Measurements from ENCODE around the gene CSF1.
A peak's percentile ranks its signal among the peaks of the same experiment; 100 is the strongest.
"Not testable (repeated sequence)": the region's sequence is repeated elsewhere in the genome, so short reads cannot be mapped to it uniquely, and the experiment has no call there.

The CSF1 gene

GRCh38 chr1:109938556-109938955 is 27.9 kb downstream of the CSF1 start:
- DNase-seq (ENCODE audit: insufficient read length, low spot score) (no peak), FAIRE-seq (no peak)
- no peak for TF ChIP-seq POLR2A (IDR thresholded peaks at IDR 0.05; ENCODE audit: low read depth, low read length)

DNA sequence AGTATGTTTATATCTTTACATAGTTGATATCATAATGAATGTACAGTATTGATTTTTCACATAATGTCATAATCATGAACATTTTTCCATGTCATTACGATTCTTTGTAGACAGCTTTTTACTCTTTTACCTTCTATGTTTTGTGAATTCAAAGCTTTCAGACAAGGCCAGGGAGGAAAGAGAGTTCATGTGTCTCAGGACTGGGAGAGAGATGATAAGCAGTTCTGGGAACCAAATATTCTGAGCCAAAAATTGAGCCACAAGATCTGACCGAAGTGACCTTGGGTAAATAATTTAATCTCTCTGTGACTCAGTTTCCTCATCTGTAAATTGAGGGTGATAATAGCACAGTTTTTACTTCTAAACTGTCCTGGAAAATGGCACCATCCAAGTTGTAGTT is 31.8 kb downstream of the CSF1 start:
- DNase-seq (ENCODE audit: insufficient read length, low spot score) (no peak), FAIRE-seq (no peak)
- no peak for TF ChIP-seq POLR2A (IDR thresholded peaks at IDR 0.05; ENCODE audit: low read depth, low read length)

- DNase-seq (ENCODE audit: insufficient read length, low spot score) = no peak
- no peak for TF ChIP-seq POLR2A (IDR thresholded peaks at IDR 0.05; ENCODE audit: low read depth, low read length)
- FAIRE-seq = no peak
Observed at GRCh38 chr1:109944541-109944940, 33.9 kb downstream of the CSF1 start.

GRCh38 chr1:109946511-109946910 is 35.9 kb downstream of the CSF1 start:
- no peak for TF ChIP-seq POLR2A (IDR thresholded peaks at IDR 0.05; ENCODE audit: low read depth, low read length)
- FAIRE-seq (no peak), DNase-seq (ENCODE audit: insufficient read length, low spot score) (no peak)

GRCh38 chr1:109947582-109948284 is 37.1 kb downstream of the CSF1 start:
- no peak for FAIRE-seq
- no peak for TF ChIP-seq POLR2A (IDR thresholded peaks at IDR 0.05; ENCODE audit: low read depth, low read length)
- no peak for DNase-seq (ENCODE audit: insufficient read length, low spot score)

- TF ChIP-seq POLR2A (IDR thresholded peaks at IDR 0.05; ENCODE audit: low read depth, low read length) = no peak
- DNase-seq (ENCODE audit: insufficient read length, low spot score) (no peak), FAIRE-seq (no peak)
Observed at GRCh38 chr1:109948285-109948630, 37.6 kb downstream of the CSF1 start.

GRCh38 chr1:109950038-109950437 is 39.4 kb downstream of the CSF1 start:
- TF ChIP-seq POLR2A (IDR thresholded peaks at IDR 0.05; ENCODE audit: low read depth, low read length) = no peak
- FAIRE-seq = no peak
- DNase-seq (ENCODE audit: insufficient read length, low spot score) = no peak

DNA sequence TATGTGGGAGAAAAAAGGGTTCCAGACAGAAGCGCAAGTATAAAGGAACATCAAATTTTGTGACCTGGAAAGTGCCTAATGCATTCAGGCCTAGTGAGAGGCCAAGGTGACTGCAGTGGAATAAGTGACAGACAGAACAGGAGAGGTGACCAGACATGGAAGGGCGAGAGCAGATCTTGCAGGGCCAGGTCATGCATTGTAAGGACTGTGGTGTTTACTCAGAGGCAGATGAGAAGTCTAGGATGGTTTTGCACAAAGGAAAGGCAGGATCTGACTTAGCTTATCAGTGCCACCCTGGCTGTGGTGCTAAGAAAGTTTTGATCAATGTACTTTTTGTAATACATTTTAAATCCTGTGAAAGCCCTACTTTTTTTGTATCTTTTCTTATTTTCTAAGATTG is 39.9 kb downstream of the CSF1 start:
- no peak for FAIRE-seq
- DNase-seq (ENCODE audit: insufficient read length, low spot score) = no peak
- TF ChIP-seq POLR2A (IDR thresholded peaks at IDR 0.05; ENCODE audit: low read depth, low read length) = no peak

GRCh38 chr1:109951501-109951900 is 40.9 kb downstream of the CSF1 start:
- DNase-seq (ENCODE audit: insufficient read length, low spot score); FAIRE-seq: not testable (repeated sequence)

DNA sequence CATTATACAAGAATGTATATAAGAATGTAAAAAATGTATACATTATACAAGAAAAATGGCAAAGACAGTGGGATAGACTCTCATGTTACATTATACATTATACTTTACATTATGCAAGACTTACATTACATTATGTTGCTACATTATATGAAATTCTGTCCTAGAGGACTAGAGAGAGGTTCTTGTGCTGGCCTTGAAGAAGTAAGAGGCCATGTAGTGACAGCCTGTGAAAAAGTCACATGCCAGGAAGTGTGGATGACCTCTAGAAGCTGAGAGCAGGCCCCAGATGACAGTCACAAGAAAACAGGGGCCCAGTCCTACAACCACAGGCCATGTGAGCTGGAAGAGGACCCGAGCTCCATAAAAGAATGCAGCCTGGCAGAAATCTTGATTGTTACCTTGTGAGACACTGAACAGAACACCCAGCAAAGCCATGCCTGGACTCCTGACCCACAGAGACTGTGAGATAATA is 43.4 kb downstream of the CSF1 start:
- no peak for DNase-seq (ENCODE audit: insufficient read length, low spot score)
- no peak for FAIRE-seq
- no peak for TF ChIP-seq POLR2A (IDR thresholded peaks at IDR 0.05; ENCODE audit: low read depth, low read length)

DNA sequence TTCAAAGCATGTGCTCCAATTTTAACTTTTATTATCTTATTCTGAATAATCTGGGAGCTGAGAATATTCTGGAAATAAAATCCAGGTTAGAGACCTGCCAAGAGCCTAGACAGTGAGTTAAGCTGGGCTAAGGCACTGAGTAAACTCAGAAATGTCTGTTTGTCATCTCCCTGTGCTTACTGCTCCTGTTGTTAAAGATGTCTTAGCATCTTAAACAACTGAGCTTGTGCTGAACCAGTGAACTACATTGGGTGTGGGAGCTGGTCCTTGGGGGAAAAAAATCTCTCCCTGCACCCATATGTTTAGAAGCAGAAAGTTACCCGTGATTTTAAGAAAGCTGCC is 49.0 kb downstream of the CSF1 start:
- FAIRE-seq (no peak), DNase-seq (ENCODE audit: insufficient read length, low spot score) (no peak)
- no peak for TF ChIP-seq POLR2A (IDR thresholded peaks at IDR 0.05; ENCODE audit: low read depth, low read length)

GRCh38 chr1:109959974-109960744 is 49.5 kb downstream of the CSF1 start:
- DNase-seq (ENCODE audit: insufficient read length, low spot score) (peak; percentile 57), FAIRE-seq (peak; percentile 99)

DNA sequence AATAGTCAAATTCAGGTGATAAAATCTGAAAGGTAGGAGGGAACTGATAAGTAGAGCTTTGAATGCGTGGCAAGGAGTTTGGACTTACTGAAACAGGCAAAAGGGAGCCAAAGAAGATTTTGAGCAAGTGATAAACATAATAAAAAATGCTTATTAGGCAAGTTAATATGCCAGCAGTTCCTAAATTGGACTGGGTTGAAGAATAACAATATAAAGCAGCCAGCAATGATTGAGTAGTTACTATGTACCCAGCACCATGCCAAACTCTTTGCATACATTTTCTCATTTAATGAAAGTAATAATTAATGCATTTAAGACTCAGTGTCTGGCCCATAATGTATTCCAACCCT is 50.1 kb downstream of the CSF1 start:
- DNase-seq (ENCODE audit: insufficient read length, low spot score) = no peak
- FAIRE-seq = no peak
- no peak for TF ChIP-seq POLR2A (IDR thresholded peaks at IDR 0.05; ENCODE audit: low read depth, low read length)

More at GRCh38 chr1:109959974-109960744, 49.5 kb downstream of the CSF1 start:
- no peak for TF ChIP-seq POLR2A (IDR thresholded peaks at IDR 0.05; ENCODE audit: low read depth, low read length)

- TF ChIP-seq POLR2A (IDR thresholded peaks at IDR 0.05; ENCODE audit: low read depth, low read length) = no peak
- DNase-seq (ENCODE audit: insufficient read length, low spot score) (no peak), FAIRE-seq (peak; percentile 88)
Observed at GRCh38 chr1:109963864-109964263, 53.2 kb downstream of the CSF1 start.

- FAIRE-seq (peak; percentile 95), DNase-seq (ENCODE audit: insufficient read length, low spot score) (no peak)
- TF ChIP-seq POLR2A (IDR thresholded peaks at IDR 0.05; ENCODE audit: low read depth, low read length) = no peak
Observed at GRCh38 chr1:109969146-109969829, 58.6 kb downstream of the CSF1 start.
